Measurements from ENCODE around the gene SYNGR3. TPM values are rescaled to one million over a fixed set of nuclear protein-coding genes. Genes with fewer than 3 reads are reported as not detected.
A peak's percentile ranks its signal among the peaks of the same experiment; 100 is the strongest.

Gene SYNGR3
- total and polyA plus RNA-seq, 2 of the 13 experiments (the other 11 are each of a cell fraction or from before 2014, with no cell fraction given) = 0.97 to 5.7 TPM

DNA sequence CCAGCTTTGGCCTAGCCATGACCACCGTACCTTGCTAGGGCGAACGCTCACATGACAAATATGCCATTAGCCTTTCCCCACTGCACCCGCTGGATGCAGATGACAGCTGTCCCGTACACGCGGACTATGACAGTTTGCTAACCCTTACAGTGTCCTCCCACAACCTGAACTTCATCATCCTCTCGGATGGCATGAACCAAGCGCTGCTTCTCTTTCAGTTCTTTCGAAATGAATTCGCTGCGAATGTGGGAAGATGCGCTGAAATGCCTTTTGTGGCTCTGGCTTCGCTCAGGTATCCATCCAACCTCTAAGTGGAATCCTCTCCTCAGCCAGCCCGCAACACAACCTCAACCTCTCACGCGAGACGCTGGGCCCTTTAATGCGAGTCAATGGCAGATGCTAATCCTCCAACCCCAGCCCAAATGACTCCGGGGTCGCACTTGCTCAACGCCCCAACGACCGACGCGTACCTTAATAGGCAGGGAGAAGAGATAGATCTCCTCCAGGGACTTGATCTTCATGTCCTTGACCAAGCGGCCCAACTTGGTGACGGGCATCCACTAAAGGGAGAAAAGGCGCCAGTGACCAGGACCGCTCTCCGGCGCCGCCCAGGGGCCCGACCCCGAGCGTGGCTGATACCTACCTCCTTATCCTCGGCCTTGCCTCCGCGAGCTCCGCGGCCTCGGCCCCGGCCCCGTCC is 25.8 kb upstream of the SYNGR3 start (continued):
- TF ChIP-seq MXI1 (IDR thresholded peaks at IDR 0.05; ENCODE audit: borderline replicate concordance, low read depth, low read length) = peak; percentile 32; the same call in 1 of the 3 replicates
- TF ChIP-seq TGIF2 (CRISPR knock-in tag; IDR thresholded peaks at IDR 0.05) = peak; percentile 92
- no peak for TF ChIP-seq ZMYM4 (CRISPR knock-in tag; IDR thresholded peaks at IDR 0.05)
- TF ChIP-seq RELA (CRISPR knock-in tag; IDR thresholded peaks at IDR 0.05) = no peak
- TF ChIP-seq SATB2 (CRISPR knock-in tag; IDR thresholded peaks at IDR 0.05) = no peak
- TF ChIP-seq ZNF468 (CRISPR knock-in tag; IDR thresholded peaks at IDR 0.05) = no peak
- TF ChIP-seq, protein P1, sequence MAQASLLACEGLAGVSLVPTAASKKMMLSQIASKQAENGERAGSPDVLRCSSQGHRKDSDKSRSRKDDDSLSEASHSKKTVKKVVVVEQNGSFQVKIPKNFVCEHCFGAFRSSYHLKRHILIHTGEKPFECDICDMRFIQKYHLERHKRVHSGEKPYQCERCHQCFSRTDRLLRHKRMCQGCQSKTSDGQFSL (CRISPR knock-in tag; IDR thresholded peaks at IDR 0.05) = no peak
- TF ChIP-seq CTCF (CRISPR knock-in tag; IDR thresholded peaks at IDR 0.05) = peak; percentile 5; the same call in 1 of the 2 replicates
- peak; percentile 0 for TF ChIP-seq SRSF1 (optimal IDR thresholded peaks at IDR 0.05; ENCODE audit: low read depth, low read length)
- TF ChIP-seq ONECUT2 (CRISPR knock-in tag; IDR thresholded peaks at IDR 0.05) = no peak
- 0 out of 2 replicates have a peak, but pooled peaks have one; percentile 4 for TF ChIP-seq FOSL2 (CRISPR knock-in tag; IDR thresholded peaks at IDR 0.05)
- TF ChIP-seq ZNF891 (CRISPR knock-in tag; IDR thresholded peaks at IDR 0.05) = no peak
- TF ChIP-seq, protein P2, sequence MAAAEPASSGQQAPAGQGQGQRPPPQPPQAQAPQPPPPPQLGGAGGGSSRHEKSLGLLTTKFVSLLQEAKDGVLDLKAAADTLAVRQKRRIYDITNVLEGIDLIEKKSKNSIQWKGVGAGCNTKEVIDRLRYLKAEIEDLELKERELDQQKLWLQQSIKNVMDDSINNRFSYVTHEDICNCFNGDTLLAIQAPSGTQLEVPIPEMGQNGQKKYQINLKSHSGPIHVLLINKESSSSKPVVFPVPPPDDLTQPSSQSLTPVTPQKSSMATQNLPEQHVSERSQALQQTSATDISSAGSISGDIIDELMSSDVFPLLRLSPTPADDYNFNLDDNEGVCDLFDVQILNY (CRISPR knock-in tag; conservative IDR thresholded peaks at IDR 0.05) = no peak
- TF ChIP-seq ZNF605 (CRISPR knock-in tag; IDR thresholded peaks at IDR 0.05) = 0 out of 2 replicates have a peak, but pooled peaks have one; percentile 5
- TF ChIP-seq ZNF709 (CRISPR knock-in tag; IDR thresholded peaks at IDR 0.05) = 0 out of 2 replicates have a peak, but pooled peaks have one; percentile 21
- TF ChIP-seq ZNF24 (IDR thresholded peaks at IDR 0.05) = no peak
- no peak for TF ChIP-seq CBX1 (IDR thresholded peaks at IDR 0.05; ENCODE audit: low read depth)
- no peak for TF ChIP-seq ATRX (CRISPR knock-in tag; IDR thresholded peaks at IDR 0.05; ENCODE audit: borderline replicate concordance)
- no peak for TF ChIP-seq XBP1 (CRISPR knock-in tag; IDR thresholded peaks at IDR 0.05)
- TF ChIP-seq ZNF205 (CRISPR knock-in tag; IDR thresholded peaks at IDR 0.05) = 0 out of 2 replicates have a peak, but pooled peaks have one; percentile 16
- no peak for TF ChIP-seq ZFP36L2 (CRISPR knock-in tag; IDR thresholded peaks at IDR 0.05)
- TF ChIP-seq, protein P3, sequence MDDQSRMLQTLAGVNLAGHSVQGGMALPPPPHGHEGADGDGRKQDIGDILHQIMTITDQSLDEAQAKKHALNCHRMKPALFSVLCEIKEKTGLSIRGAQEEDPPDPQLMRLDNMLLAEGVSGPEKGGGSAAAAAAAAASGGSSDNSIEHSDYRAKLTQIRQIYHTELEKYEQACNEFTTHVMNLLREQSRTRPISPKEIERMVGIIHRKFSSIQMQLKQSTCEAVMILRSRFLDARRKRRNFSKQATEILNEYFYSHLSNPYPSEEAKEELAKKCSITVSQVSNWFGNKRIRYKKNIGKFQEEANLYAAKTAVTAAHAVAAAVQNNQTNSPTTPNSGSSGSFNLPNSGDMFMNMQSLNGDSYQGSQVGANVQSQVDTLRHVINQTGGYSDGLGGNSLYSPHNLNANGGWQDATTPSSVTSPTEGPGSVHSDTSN (CRISPR knock-in tag; IDR thresholded peaks at IDR 0.05; ENCODE audit: borderline replicate concordance) = no peak
- TF ChIP-seq ZC3H13 (CRISPR knock-in tag; IDR thresholded peaks at IDR 0.05) = no peak; the same call in 1 of the 2 replicates
- no peak for TF ChIP-seq EED (CRISPR knock-in tag; IDR thresholded peaks at IDR 0.05)
- TF ChIP-seq TCF7 (IDR thresholded peaks at IDR 0.05; ENCODE audit: low read depth) = no peak
- TF ChIP-seq ZBTB7B (CRISPR knock-in tag; IDR thresholded peaks at IDR 0.05) = no peak
- no peak for TF ChIP-seq MED1 (CRISPR knock-in tag; IDR thresholded peaks at IDR 0.05)
- TF ChIP-seq MTERF4 (CRISPR knock-in tag; IDR thresholded peaks at IDR 0.05) = no peak

Measured in HepG2 (cell line).